Endothelial cell (in vitro differentiated cells): ENCODE data around the gene CGNL1. TPM values are rescaled to one million over a fixed set of nuclear protein-coding genes. Genes with fewer than 3 reads are reported as not detected.

Experiments
- DNase-seq: peaks from one replicate; pipeline ENCODE4 v3.0.0; 2021; ENCODE audit warnings: low spot score
- H3K27ac Mint-ChIP-seq: one replicate; pipeline ENCODE4 v1.8.0; 2021; ENCODE audit warnings: mixed read lengths, inconsistent platforms; ENCODE audit not compliant: unreplicated experiment
- H3K27me3 Mint-ChIP-seq: one replicate; pipeline ENCODE4 v1.8.0; 2021; ENCODE audit warnings: mild to moderate bottlenecking, moderate library complexity, mixed read lengths, inconsistent platforms; ENCODE audit not compliant: unreplicated experiment
- H3K36me3 Mint-ChIP-seq: one replicate; pipeline ENCODE4 v1.8.0; 2021; ENCODE audit warnings: mild to moderate bottlenecking, low read depth, mixed read lengths, inconsistent platforms; ENCODE audit not compliant: unreplicated experiment
- H3K4me1 Mint-ChIP-seq: one replicate; pipeline ENCODE4 v1.8.0; 2021; ENCODE audit warnings: mild to moderate bottlenecking, mixed read lengths, inconsistent platforms; ENCODE audit not compliant: unreplicated experiment
- H3K4me3 Mint-ChIP-seq: one replicate; pipeline ENCODE4 v1.8.0; 2021; ENCODE audit warnings: mild to moderate bottlenecking, mixed read lengths, inconsistent platforms; ENCODE audit not compliant: unreplicated experiment
- H3K9me3 Mint-ChIP-seq: one replicate; pipeline ENCODE4 v1.8.0; 2021; ENCODE audit warnings: mixed read lengths, inconsistent platforms; ENCODE audit not compliant: unreplicated experiment
- total RNA-seq: library from RNA; stranded (reverse); fragmentation: NEBNext Ultra II Directional; extraction: Animal tissue kit (Norgen Biotek cat#: 25700); gene quantifications from one replicate; pipeline ENCODE4 v1.2.1, GENCODE V29; 2021; ENCODE audit not compliant: unreplicated experiment
- TF ChIP-seq, protein P1 (sequence below): fragments of 200-600 bp; sonication (generic); IDR thresholded peaks from one replicate; pipeline ENCODE4 v1.5.0; 2021; ENCODE audit warnings: antibody characterized with exemption; ENCODE audit not compliant: unreplicated experiment

CGNL1 gene
- total RNA-seq, 1 donor from 2014 or later, result 238 TPM

- Mint-ChIP-seq H3K4me1 (peaks cover 31% of the 10 kb centered on the region), H3K4me3 (no peak overlapping the region), H3K27ac (no peak overlapping the region), H3K9me3 (no peaks in the 10 kb centered on the region), H3K27me3 (peaks cover 4% of the 10 kb centered on the region), H3K36me3 (no peaks in the 10 kb centered on the region)
- TF ChIP-seq, protein P1, sequence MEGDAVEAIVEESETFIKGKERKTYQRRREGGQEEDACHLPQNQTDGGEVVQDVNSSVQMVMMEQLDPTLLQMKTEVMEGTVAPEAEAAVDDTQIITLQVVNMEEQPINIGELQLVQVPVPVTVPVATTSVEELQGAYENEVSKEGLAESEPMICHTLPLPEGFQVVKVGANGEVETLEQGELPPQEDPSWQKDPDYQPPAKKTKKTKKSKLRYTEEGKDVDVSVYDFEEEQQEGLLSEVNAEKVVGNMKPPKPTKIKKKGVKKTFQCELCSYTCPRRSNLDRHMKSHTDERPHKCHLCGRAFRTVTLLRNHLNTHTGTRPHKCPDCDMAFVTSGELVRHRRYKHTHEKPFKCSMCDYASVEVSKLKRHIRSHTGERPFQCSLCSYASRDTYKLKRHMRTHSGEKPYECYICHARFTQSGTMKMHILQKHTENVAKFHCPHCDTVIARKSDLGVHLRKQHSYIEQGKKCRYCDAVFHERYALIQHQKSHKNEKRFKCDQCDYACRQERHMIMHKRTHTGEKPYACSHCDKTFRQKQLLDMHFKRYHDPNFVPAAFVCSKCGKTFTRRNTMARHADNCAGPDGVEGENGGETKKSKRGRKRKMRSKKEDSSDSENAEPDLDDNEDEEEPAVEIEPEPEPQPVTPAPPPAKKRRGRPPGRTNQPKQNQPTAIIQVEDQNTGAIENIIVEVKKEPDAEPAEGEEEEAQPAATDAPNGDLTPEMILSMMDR, result no peak
- no peak for DNase-seq
Measured at GRCh38 chr15:57343048-57343447, 33.3 kb upstream of the CGNL1 start.

DNA sequence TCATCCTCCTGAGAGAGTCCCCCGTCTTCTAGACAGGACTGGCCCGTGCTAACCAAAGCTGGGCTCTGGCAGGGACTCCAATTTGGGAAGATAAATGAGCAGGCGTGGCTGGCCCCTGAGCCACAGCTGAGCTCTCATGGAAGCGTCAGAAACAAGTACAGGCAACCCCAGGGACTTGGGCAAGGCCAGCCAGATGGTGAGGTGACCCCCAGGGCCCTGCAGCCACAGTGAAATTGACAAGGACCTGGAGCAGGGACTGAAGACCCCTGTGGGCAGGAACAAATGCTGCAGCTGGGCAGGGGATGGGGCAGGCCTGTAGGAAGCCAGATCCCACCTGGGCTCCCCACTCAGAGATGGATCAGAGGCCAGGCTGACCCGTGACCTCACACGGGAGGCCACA is 32.8 kb upstream of the CGNL1 start:
- DNase-seq, result no peak
- Mint-ChIP-seq H3K4me3 (no peak overlapping the region), H3K4me1 (peaks cover 29% of the 10 kb centered on the region), H3K27ac (no peak overlapping the region), H3K27me3 (peaks cover 3% of the 10 kb centered on the region), H3K9me3 (no peaks in the 10 kb centered on the region), H3K36me3 (no peaks in the 10 kb centered on the region)
- TF ChIP-seq, protein P1, result no peak

DNA sequence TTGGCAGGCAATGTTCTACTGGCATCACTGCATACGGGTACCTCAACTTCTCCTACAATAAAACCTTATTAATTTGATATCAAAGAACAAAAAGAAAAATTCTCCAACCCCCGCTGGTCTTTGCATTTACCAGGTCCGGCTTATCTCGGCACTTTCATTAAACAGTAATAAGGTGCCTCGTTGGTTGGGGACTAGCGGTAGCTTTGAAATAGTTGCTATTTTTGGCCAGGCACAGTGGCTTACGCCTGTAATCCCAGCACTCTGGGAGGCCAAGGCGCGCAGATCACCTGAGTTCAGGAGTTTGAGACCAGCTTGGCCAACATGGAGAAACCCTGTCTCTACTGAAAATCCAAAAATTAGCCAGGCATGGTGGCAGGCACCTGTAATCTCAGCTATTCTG is 32.0 kb upstream of the CGNL1 start:
- H3K4me3 Mint-ChIP-seq, result no peak overlapping the region
- DNase-seq, result no peak
- H3K27ac Mint-ChIP-seq, result no peak overlapping the region
- H3K36me3 Mint-ChIP-seq, result no peaks in the 10 kb centered on the region
- no peaks in the 10 kb centered on the region for H3K9me3 Mint-ChIP-seq
- TF ChIP-seq, protein P1, result no peak
- H3K4me1 Mint-ChIP-seq, result peaks cover 22% of the 10 kb centered on the region
- peaks cover 4% of the 10 kb centered on the region for H3K27me3 Mint-ChIP-seq

GRCh38 chr15:57345584-57345983 is 30.7 kb upstream of the CGNL1 start:
- H3K27me3 Mint-ChIP-seq, result peaks cover 7% of the 10 kb centered on the region
- no peaks in the 10 kb centered on the region for H3K36me3 Mint-ChIP-seq
- H3K4me1 Mint-ChIP-seq, result peaks cover 20% of the 10 kb centered on the region
- no peak overlapping the region for H3K4me3 Mint-ChIP-seq
- TF ChIP-seq, protein P1, result no peak
- no peak overlapping the region for H3K27ac Mint-ChIP-seq
- no peaks in the 10 kb centered on the region for H3K9me3 Mint-ChIP-seq
- peak; percentile 43 for DNase-seq

GRCh38 chr15:57348081-57348480 is 28.2 kb upstream of the CGNL1 start:
- no peak for DNase-seq
- H3K4me1 Mint-ChIP-seq, result peaks cover 19% of the 10 kb centered on the region
- no peak overlapping the region for H3K4me3 Mint-ChIP-seq
- H3K27ac Mint-ChIP-seq, result no peak overlapping the region
- peaks cover 4% of the 10 kb centered on the region for H3K36me3 Mint-ChIP-seq
- TF ChIP-seq, protein P1, result no peak
- no peaks in the 10 kb centered on the region for H3K9me3 Mint-ChIP-seq
- H3K27me3 Mint-ChIP-seq, result peaks cover 10% of the 10 kb centered on the region
